Measurements from ENCODE around the gene DCC. TPM values are rescaled to one million over a fixed set of nuclear protein-coding genes. Genes with fewer than 3 reads are reported as not detected.

DCC gene
- total RNA-seq, 6 donors from 2014 or later = 0.33 to 3.5 (median 1.0) TPM

DNA sequence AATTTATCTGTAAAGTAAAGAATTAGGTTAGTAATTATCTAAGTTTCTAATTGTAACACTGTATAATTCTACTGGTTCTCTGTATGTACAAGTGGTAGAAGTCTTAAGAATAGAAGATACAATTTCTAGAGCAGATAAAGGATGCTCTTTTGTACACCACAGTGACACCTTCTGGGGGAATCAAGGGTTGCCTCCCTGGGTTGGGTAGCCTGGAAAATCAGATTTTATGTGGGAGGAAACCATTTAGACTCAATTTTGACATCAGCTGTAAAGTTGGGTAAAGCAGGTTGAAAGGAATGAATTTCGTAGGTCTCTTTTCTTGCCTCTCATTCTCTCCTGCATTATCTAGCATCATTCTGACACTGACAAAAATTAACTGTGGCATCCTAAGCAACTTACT, 354.8 kb downstream of the DCC start:
- no peak for TF ChIP-seq CTCF (IDR thresholded peaks at IDR 0.05)
- TF ChIP-seq POLR2AphosphoS5 (IDR thresholded peaks at IDR 0.05) = no peak
- no peak for TF ChIP-seq EP300 (IDR thresholded peaks at IDR 0.05)
- TF ChIP-seq POLR2A (IDR thresholded peaks at IDR 0.05) = no peak
- no peak overlapping the region for H3K4me3 ChIP-seq
- no peaks in the 10 kb centered on the region for H3K9me3 ChIP-seq
- no peak overlapping the region for H3K27ac ChIP-seq
- H3K36me3 ChIP-seq = no peaks in the 10 kb centered on the region
- ATAC-seq (ENCODE audit: low FRiP score in 2 of 2) (no peak), DNase-seq (no peak)
- WGBS, 2 donors = 79 to 86% methylated on average over 1 of the region's 1 CpG
- no peaks in the 10 kb centered on the region for H3K27me3 ChIP-seq
- no peaks in the 10 kb centered on the region for H3K4me1 ChIP-seq

DNA sequence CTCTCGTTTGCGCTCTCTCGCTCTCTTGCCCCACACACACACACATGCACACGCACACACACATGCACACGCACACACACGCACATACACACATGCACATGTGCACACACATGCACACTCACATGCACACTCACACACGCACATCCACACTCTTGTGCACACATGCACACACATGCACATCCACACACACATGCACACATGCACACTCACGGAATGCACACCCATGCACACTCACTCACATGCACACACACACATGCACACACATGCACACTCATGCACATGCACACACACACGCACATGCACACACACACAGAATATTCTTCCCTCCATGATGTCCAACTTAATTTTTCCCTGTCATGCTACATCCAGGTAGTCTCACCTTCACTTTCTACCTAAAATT, 360.1 kb downstream of the DCC start:
- no peak for ATAC-seq (ENCODE audit: low FRiP score in 2 of 2)
- H3K4me1 ChIP-seq = peaks cover 0 to 4% (median 0%) of the 10 kb centered on the region in 4 donors
- no peaks in the 10 kb centered on the region for H3K9me3 ChIP-seq
- WGBS, 2 donors = 81 to 88% methylated on average over 9 of the region's 9 CpGs
- H3K36me3 ChIP-seq = no peaks in the 10 kb centered on the region
- TF ChIP-seq CTCF (IDR thresholded peaks at IDR 0.05) (no peak), POLR2AphosphoS5 (IDR thresholded peaks at IDR 0.05) (no peak), POLR2A (IDR thresholded peaks at IDR 0.05) (no peak), EP300 (IDR thresholded peaks at IDR 0.05) (no peak)
- no peak for DNase-seq
- H3K27me3 ChIP-seq = no peaks in the 10 kb centered on the region
- no peak overlapping the region for H3K4me3 ChIP-seq
- no peak overlapping the region for H3K27ac ChIP-seq

GRCh38 chr18:52700816-52701215, 360.8 kb downstream of the DCC start:
- Histone ChIP-seq H3K4me1 (peaks cover 0 to 4% (median 0%) of the 10 kb centered on the region in 4 donors), H3K36me3 (no peaks in the 10 kb centered on the region), H3K27me3 (no peaks in the 10 kb centered on the region), H3K27ac (no peak overlapping the region), H3K4me3 (no peak overlapping the region), H3K9me3 (no peaks in the 10 kb centered on the region)
- WGBS, 2 donors = 39 to 53% methylated on average over 2 of the region's 2 CpGs
- no peak for TF ChIP-seq CTCF (IDR thresholded peaks at IDR 0.05)
- TF ChIP-seq POLR2A (IDR thresholded peaks at IDR 0.05) = no peak
- TF ChIP-seq POLR2AphosphoS5 (IDR thresholded peaks at IDR 0.05) = no peak
- TF ChIP-seq EP300 (IDR thresholded peaks at IDR 0.05) = no peak
- ATAC-seq (ENCODE audit: low FRiP score in 2 of 2) (no peak), DNase-seq (no peak)

GRCh38 chr18:52701219-52701935, 361.4 kb downstream of the DCC start:
- 60% methylated on average over 5 of the region's 5 CpGs for WGBS, 2 donors
- no peak overlapping the region for H3K4me3 ChIP-seq
- H3K4me1 ChIP-seq = peaks cover 0 to 4% (median 0%) of the 10 kb centered on the region in 4 donors
- no peaks in the 10 kb centered on the region for H3K27me3 ChIP-seq
- no peak overlapping the region for H3K27ac ChIP-seq
- no peaks in the 10 kb centered on the region for H3K9me3 ChIP-seq
- DNase-seq = no peak
- no peak for TF ChIP-seq EP300 (IDR thresholded peaks at IDR 0.05)
- TF ChIP-seq POLR2AphosphoS5 (IDR thresholded peaks at IDR 0.05) = no peak
- no peak for TF ChIP-seq POLR2A (IDR thresholded peaks at IDR 0.05)
- ATAC-seq (ENCODE audit: low FRiP score in 2 of 2) = no peak
- no peaks in the 10 kb centered on the region for H3K36me3 ChIP-seq

DNA sequence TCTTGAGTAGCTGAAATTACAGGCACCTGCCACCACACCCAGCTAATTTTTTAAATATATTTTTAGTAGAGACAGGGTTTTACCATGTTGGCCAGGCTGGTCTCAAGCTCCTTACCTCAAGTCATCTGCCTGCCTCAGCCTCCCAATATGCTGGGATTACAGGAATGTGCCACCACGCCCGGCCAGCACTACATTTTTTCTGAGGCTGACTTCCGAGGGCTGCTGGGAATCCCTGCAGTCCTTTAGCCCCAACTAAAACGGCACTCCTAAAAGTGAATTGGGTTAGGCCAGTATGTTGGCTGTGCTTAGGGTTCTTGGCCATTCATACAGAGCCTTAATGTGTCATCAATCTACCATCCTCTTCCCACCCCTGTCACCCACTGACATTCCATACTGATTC, 375.4 kb downstream of the DCC start:
- DNase-seq (no peak), ATAC-seq (ENCODE audit: low FRiP score in 2 of 2) (no peak)
- H3K27ac ChIP-seq = no peak overlapping the region
- H3K36me3 ChIP-seq = no peaks in the 10 kb centered on the region
- no peaks in the 10 kb centered on the region for H3K27me3 ChIP-seq
- no peaks in the 10 kb centered on the region for H3K4me1 ChIP-seq
- no peaks in the 10 kb centered on the region for H3K9me3 ChIP-seq
- no peak overlapping the region for H3K4me3 ChIP-seq
- WGBS, 2 donors = 55 to 68% methylated on average over 4 of the region's 4 CpGs
- TF ChIP-seq POLR2AphosphoS5 (IDR thresholded peaks at IDR 0.05) (no peak), POLR2A (IDR thresholded peaks at IDR 0.05) (no peak), EP300 (IDR thresholded peaks at IDR 0.05) (no peak), CTCF (IDR thresholded peaks at IDR 0.05) (no peak)

All from upper lobe of left lung (tissue), 6 donors.